Activated naive CD8-positive, alpha-beta T cell (primary cell): ENCODE measurements around the gene HSPB1.
"Not testable (repeated sequence)": the region's sequence is repeated elsewhere in the genome, so short reads cannot be mapped to it uniquely, and the experiment has no call there.

Source experiments
- H3K27ac Mint-ChIP-seq: one replicate; pipeline ENCODE4 v1.8.0; 2021; ENCODE audit warnings: mixed read lengths
- H3K27me3 Mint-ChIP-seq: one replicate; pipeline ENCODE4 v1.8.0; 2021; ENCODE audit warnings: mixed read lengths
- H3K36me3 Mint-ChIP-seq: one replicate; pipeline ENCODE4 v1.8.0; 2021; ENCODE audit warnings: mixed read lengths
- H3K4me1 Mint-ChIP-seq: one replicate; pipeline ENCODE4 v1.8.0; 2021; ENCODE audit warnings: low read depth, mixed read lengths
- H3K4me3 Mint-ChIP-seq: one replicate; pipeline ENCODE4 v1.8.0; 2021; ENCODE audit warnings: mild to moderate bottlenecking, mixed read lengths
- H3K9me3 Mint-ChIP-seq: one replicate; pipeline ENCODE4 v1.8.0; 2021; ENCODE audit warnings: low read depth, mixed read lengths

HSPB1 gene

DNA sequence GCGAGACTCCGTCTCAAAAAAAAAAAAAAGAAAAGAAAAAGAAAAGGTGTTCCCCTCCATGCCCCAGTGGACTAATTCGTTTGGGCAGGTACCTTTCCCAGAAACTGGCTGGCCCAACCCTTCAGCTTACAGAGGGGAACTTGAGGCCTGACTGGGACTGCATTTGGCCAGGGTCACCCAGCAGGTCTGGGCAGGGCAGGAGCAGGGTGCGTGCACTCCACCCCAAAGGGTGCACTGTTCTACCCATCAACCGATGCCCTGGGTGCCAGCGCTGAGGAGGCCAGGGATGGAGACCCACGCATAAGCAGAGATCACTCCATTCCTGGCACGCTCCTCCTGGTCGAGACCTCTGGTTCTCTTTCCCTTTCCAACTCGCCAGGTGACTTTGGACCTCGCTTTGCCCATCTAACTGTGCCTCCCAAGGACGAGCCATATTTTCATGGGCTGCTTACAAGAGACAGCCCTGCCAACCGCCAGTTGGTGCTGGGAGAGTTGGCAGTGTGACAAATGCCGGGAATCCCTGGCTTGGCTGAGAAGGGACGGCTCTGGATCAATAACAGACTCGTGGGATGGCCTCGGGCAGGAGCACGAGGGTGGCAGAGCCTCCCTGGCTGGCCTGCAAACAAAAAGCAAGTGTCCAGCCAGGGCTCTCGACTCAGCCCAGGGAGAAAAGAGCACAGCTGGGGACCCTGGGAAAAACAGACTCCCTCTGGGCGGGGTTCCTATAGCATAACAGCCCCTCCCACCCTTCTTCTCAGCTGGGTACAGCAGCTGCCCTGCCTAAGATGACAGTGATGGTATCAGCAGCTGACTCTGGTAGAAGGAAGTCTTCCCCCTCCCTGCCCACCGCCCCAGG, 7.9 kb downstream of the HSPB1 start:
- Mint-ChIP-seq H3K27ac (no peak overlapping the region), H3K36me3 (no peaks in the 10 kb centered on the region), H3K27me3 (no peaks in the 10 kb centered on the region), H3K9me3 (no peaks in the 10 kb centered on the region), H3K4me3 (no peak overlapping the region), H3K4me1 (peaks cover 4% of the 10 kb centered on the region)

GRCh38 chr7:76311838-76312237, 9.4 kb downstream of the HSPB1 start:
- not testable (repeated sequence) for H3K4me1 Mint-ChIP-seq, H3K27ac Mint-ChIP-seq, H3K4me3 Mint-ChIP-seq, H3K27me3 Mint-ChIP-seq, H3K9me3 Mint-ChIP-seq, H3K36me3 Mint-ChIP-seq

GRCh38 chr7:76314042-76314721, 11.7 kb downstream of the HSPB1 start:
- Mint-ChIP-seq H3K4me1 (peaks cover 16% of the 10 kb centered on the region), H3K4me3 (no peak overlapping the region)

GRCh38 chr7:76314740-76315139, 12.3 kb downstream of the HSPB1 start:
- H3K4me1 Mint-ChIP-seq: peaks cover 20% of the 10 kb centered on the region

More at GRCh38 chr7:76314042-76314721, 11.7 kb downstream of the HSPB1 start:
- Mint-ChIP-seq H3K27me3 (no peaks in the 10 kb centered on the region), H3K27ac (no peak overlapping the region), H3K9me3 (no peaks in the 10 kb centered on the region), H3K36me3 (no peaks in the 10 kb centered on the region)

DNA sequence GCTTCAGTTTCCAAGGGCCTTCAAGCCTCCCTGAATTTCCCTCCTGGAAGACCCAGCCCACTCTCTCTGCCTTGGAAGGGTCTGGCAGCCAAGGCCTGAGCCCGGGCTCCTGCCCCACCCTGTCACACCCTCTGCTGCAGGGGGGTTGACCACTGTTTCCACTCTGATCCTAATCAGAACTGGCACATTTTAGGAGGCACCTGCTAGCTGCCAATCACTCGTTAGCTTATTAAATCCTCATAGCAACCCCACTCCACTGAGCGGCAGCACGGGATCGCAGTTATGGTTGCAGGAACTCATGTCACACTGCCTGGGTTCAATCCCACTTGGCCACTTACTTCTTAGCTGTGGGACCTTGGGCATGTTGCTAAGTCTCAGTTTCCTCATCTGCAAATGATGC, 12.9 kb downstream of the HSPB1 start:
- no peak overlapping the region for H3K4me3 Mint-ChIP-seq
- H3K36me3 Mint-ChIP-seq: no peaks in the 10 kb centered on the region
- peaks cover 20% of the 10 kb centered on the region for H3K4me1 Mint-ChIP-seq
- H3K9me3 Mint-ChIP-seq: no peaks in the 10 kb centered on the region
- no peaks in the 10 kb centered on the region for H3K27me3 Mint-ChIP-seq
- no peak overlapping the region for H3K27ac Mint-ChIP-seq

More at GRCh38 chr7:76314740-76315139, 12.3 kb downstream of the HSPB1 start:
- H3K4me3 Mint-ChIP-seq, H3K36me3 Mint-ChIP-seq, H3K27ac Mint-ChIP-seq, H3K27me3 Mint-ChIP-seq, H3K9me3 Mint-ChIP-seq: not testable (repeated sequence)

DNA sequence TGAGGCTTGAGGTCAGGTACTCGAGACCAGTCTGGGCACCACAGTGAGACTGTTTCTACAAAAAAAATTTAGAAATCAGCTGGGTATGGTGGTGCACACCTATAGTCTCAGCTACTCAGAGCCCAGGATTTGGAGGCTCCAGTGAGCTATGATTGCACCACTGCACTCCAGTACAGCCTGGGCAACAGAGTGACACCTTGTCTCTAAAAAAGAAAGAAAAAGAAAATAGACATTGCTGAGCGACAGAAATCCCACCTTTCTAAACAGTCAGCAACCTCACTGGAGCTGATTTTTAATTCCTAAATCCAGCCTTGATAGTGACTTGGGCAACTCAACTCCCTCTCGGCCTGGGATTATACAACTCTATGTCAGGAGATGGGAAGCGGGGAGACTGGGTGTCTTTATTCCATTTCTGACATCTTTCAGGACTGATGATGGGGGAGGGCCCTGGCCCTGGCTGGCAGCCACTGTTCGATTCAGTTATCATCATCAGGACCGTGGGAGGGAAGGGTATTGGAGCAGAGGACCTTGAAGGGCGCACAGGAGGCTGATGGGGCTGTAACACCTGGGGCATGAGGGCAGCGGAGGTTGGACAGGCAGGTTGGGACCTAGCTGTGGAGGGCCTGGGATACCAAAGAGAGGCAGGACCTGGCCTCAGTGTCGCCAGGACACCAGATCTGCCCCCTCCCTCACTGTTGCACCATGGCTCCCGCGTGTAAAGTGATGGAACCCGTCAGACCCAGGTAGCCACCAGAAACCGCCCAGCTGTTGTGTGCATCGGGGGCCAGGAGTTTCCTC, 14.7 kb downstream of the HSPB1 start:
- Mint-ChIP-seq H3K27ac (peak overlapping the region; percentile 92), H3K9me3 (no peaks in the 10 kb centered on the region)

GRCh38 chr7:76317782-76318487, 15.5 kb downstream of the HSPB1 start:
- Mint-ChIP-seq H3K27ac (peak overlapping the region; percentile 92), H3K4me3 (peak overlapping the region; percentile 90), H3K4me1 (peaks cover 20% of the 10 kb centered on the region), H3K36me3 (no peaks in the 10 kb centered on the region), H3K27me3 (no peaks in the 10 kb centered on the region), H3K9me3 (no peaks in the 10 kb centered on the region)

More for the DNA sequence above, 14.7 kb downstream of the HSPB1 start:
- Mint-ChIP-seq H3K4me3 (peak overlapping the region; percentile 90), H3K4me1 (peaks cover 20% of the 10 kb centered on the region), H3K36me3 (no peaks in the 10 kb centered on the region), H3K27me3 (no peaks in the 10 kb centered on the region)

- Mint-ChIP-seq H3K4me1 (peaks cover 20% of the 10 kb centered on the region), H3K27ac (peak overlapping the region; percentile 81), H3K27me3 (no peaks in the 10 kb centered on the region), H3K4me3 (peak overlapping the region; percentile 90), H3K9me3 (no peaks in the 10 kb centered on the region), H3K36me3 (no peaks in the 10 kb centered on the region)
These were observed 16.2 kb downstream of the HSPB1 start for GRCh38 chr7:76318488-76319353.

DNA sequence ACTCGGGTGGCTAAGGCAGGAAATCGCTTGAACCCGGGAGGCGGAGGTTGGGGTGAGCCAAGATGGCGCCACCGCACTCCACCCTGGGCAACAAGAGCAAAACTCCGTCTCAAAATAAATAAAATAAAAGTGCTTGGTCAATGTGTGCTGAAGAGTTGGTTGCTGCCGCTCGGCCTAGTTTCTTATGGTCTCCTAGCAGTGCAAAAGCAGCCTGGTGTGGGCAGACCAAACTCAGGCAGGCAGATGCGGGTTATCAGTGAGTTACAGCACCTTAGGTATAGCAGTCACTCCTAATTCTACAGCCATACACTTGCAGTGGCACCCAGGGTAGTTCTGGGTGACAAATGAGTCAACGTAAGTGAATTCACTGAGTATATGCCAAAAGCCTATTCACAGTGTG, 22.6 kb downstream of the HSPB1 start:
- Mint-ChIP-seq H3K4me3 (no peak overlapping the region), H3K27ac (no peak overlapping the region), H3K27me3 (no peaks in the 10 kb centered on the region), H3K36me3 (peaks cover 10% of the 10 kb centered on the region), H3K9me3 (no peaks in the 10 kb centered on the region), H3K4me1 (peaks cover 22% of the 10 kb centered on the region)

GRCh38 chr7:76325811-76326210, 23.3 kb downstream of the HSPB1 start:
- Mint-ChIP-seq H3K36me3 (peaks cover 10% of the 10 kb centered on the region), H3K27me3 (no peaks in the 10 kb centered on the region), H3K27ac (no peak overlapping the region), H3K4me3 (no peak overlapping the region), H3K9me3 (no peaks in the 10 kb centered on the region), H3K4me1 (peaks cover 22% of the 10 kb centered on the region)

- no peak overlapping the region for H3K4me3 Mint-ChIP-seq
- peaks cover 10% of the 10 kb centered on the region for H3K36me3 Mint-ChIP-seq
- no peaks in the 10 kb centered on the region for H3K27me3 Mint-ChIP-seq
These were observed 24.3 kb downstream of the HSPB1 start for GRCh38 chr7:76326646-76327233.

DNA sequence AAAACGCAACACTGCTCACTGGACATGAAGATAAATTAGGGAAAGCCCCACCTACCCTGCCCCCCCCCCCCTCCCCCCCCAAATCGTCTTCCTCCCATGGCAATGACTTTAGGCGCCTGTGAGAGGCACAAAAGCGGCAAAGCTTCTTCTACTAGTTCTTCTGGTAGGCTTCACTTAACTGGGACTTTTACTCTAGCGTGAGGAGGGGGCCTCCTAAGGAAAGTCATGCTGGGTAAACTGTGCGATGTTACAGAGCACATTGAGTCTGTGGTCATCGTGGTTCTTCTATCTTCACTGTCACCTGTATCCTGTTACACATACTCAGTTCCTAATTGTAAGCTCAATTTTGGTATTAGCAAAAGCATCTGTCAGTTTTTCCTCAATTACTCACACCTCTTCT, 25.1 kb downstream of the HSPB1 start:
- peaks cover 31% of the 10 kb centered on the region for H3K4me1 Mint-ChIP-seq
- H3K9me3 Mint-ChIP-seq: no peaks in the 10 kb centered on the region
- peak overlapping the region; percentile 80 for H3K27ac Mint-ChIP-seq
- peaks cover 10% of the 10 kb centered on the region for H3K36me3 Mint-ChIP-seq
- H3K4me3 Mint-ChIP-seq: no peak overlapping the region
- H3K27me3 Mint-ChIP-seq: no peaks in the 10 kb centered on the region

More at GRCh38 chr7:76326646-76327233, 24.3 kb downstream of the HSPB1 start:
- Mint-ChIP-seq H3K27ac (peak overlapping the region; percentile 10), H3K4me1 (peaks cover 25% of the 10 kb centered on the region), H3K9me3 (no peaks in the 10 kb centered on the region)

DNA sequence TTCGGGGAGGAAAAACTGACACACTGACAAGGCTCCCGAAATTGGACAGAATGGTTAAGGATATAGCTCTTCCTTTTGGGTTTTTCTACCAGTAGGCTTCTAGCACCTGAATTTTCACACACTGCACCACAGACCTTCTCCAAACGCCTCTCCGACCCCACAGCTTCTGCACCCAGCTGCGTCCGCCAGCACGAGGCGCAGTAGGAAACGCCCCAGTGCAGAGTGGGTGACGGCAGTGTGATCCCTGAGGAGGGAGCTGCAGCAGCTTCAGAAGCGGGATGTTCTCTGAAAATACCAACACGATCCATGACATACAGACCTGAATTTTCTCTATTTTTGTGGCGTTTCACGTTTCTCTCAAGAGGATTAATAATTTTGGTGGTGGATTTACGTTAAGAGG, 25.9 kb downstream of the HSPB1 start:
- Mint-ChIP-seq H3K36me3 (peaks cover 10% of the 10 kb centered on the region), H3K27me3 (no peaks in the 10 kb centered on the region), H3K4me1 (peaks cover 34% of the 10 kb centered on the region), H3K27ac (no peak overlapping the region), H3K4me3 (no peak overlapping the region), H3K9me3 (no peaks in the 10 kb centered on the region)
